Dendritic cell treated with granulocyte-macrophage colony-stimulating factor and Interleukin-4, amounts not matched to agents 40 ng/mL and 50 ng/mL, for 4 days (primary cell): ENCODE results near the gene DMRT2.

Source experiments
- H3K27ac Mint-ChIP-seq: one replicate; pipeline ENCODE4 v1.8.0; 2022; ENCODE audit warnings: mild to moderate bottlenecking, mixed read lengths
- H3K27me3 Mint-ChIP-seq: one replicate; pipeline ENCODE4 v1.8.0; 2022; ENCODE audit warnings: mild to moderate bottlenecking, mixed read lengths
- H3K36me3 Mint-ChIP-seq: one replicate; pipeline ENCODE4 v1.8.0; 2022; ENCODE audit warnings: low read depth, mixed read lengths
- H3K4me1 Mint-ChIP-seq: one replicate; pipeline ENCODE4 v1.8.0; 2022; ENCODE audit warnings: low read depth, mixed read lengths
- H3K4me3 Mint-ChIP-seq: one replicate; pipeline ENCODE4 v1.8.0; 2022; ENCODE audit warnings: mild to moderate bottlenecking, moderate library complexity, mixed read lengths
- H3K9me3 Mint-ChIP-seq: one replicate; pipeline ENCODE4 v1.8.0; 2022; ENCODE audit warnings: mixed read lengths
- intact Hi-C: fragments of 100-400 bp; cut with micrococcal nuclease; formaldehyde crosslinking; loops from one replicate; pipeline ENCODE4 v1.15.0; 2022

DMRT2 gene

GRCh38 chr9:1028501-1029190, 21.5 kb upstream of the DMRT2 start:
- Mint-ChIP-seq H3K27ac (no peak overlapping the region), H3K4me3 (no peak overlapping the region), H3K4me1 (no peaks in the 10 kb centered on the region), H3K9me3 (no peaks in the 10 kb centered on the region), H3K36me3 (no peaks in the 10 kb centered on the region), H3K27me3 (peaks cover 45% of the 10 kb centered on the region)
- intact Hi-C loops, result no loop called here

GRCh38 chr9:1031951-1032601, 18.1 kb upstream of the DMRT2 start:
- Mint-ChIP-seq H3K27ac (no peak overlapping the region), H3K36me3 (no peaks in the 10 kb centered on the region), H3K27me3 (peaks cover 38% of the 10 kb centered on the region), H3K4me3 (no peak overlapping the region), H3K4me1 (no peaks in the 10 kb centered on the region), H3K9me3 (no peaks in the 10 kb centered on the region)
- intact Hi-C loops, result no loop called here

GRCh38 chr9:1034271-1034670, 15.9 kb upstream of the DMRT2 start:
- no peaks in the 10 kb centered on the region for H3K9me3 Mint-ChIP-seq
- H3K36me3 Mint-ChIP-seq, result no peaks in the 10 kb centered on the region
- intact Hi-C loops, result no loop called here
- H3K4me1 Mint-ChIP-seq, result no peaks in the 10 kb centered on the region
- peaks cover 39% of the 10 kb centered on the region for H3K27me3 Mint-ChIP-seq
- no peak overlapping the region for H3K27ac Mint-ChIP-seq
- no peak overlapping the region for H3K4me3 Mint-ChIP-seq

DNA sequence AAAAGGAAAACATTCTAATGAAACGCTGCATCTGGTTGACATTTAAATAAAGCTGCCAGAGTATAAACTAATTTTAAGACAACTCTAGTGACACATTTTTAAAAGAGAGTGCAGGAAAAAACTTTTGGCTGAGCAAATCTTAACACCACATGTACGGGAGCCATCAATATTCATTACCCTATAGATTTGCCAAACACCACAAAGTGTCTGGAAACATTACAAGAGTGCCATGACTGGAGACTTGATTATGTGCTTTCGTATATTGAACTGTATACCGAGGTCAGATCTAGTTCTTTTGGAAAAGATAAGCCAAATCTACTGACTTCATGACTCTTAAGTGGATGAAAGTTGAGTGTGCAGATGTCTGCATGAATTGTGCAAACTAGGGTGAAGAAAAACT, 10.6 kb upstream of the DMRT2 start:
- no peak overlapping the region for H3K27ac Mint-ChIP-seq
- intact Hi-C loops, result no loop called here
- H3K9me3 Mint-ChIP-seq, result no peaks in the 10 kb centered on the region
- H3K4me3 Mint-ChIP-seq, result no peak overlapping the region
- no peaks in the 10 kb centered on the region for H3K36me3 Mint-ChIP-seq
- H3K4me1 Mint-ChIP-seq, result peaks cover 10% of the 10 kb centered on the region
- H3K27me3 Mint-ChIP-seq, result peaks cover 74% of the 10 kb centered on the region

DNA sequence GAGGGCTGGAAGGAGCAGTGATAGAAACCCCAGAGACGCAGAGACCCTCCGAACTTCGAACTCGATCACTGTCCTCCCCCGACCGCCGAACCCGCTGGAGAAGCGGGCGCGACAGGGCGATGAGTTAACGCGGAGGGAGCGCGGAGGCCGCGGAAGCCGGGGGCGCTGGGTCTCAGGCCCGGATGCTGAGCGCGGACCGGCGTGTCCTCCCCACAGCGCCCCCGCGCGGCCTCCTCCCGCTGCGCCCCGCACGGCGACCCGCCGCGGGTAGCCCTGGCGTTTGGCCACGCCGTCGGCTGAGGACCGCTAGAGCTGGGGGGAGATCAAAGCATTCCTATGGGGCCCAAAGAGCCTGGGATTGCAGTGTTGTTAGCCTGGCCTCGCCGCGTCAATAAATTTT, 7.7 kb upstream of the DMRT2 start:
- intact Hi-C loops, result no loop called here
- peaks cover 33% of the 10 kb centered on the region for H3K4me1 Mint-ChIP-seq
- H3K36me3 Mint-ChIP-seq, result no peaks in the 10 kb centered on the region
- no peaks in the 10 kb centered on the region for H3K9me3 Mint-ChIP-seq
- peak overlapping the region; percentile 32 for H3K4me3 Mint-ChIP-seq
- no peak overlapping the region for H3K27ac Mint-ChIP-seq
- H3K27me3 Mint-ChIP-seq, result peaks cover 89% of the 10 kb centered on the region

GRCh38 chr9:1044643-1045042, 5.5 kb upstream of the DMRT2 start:
- H3K4me1 Mint-ChIP-seq, result peaks cover 50% of the 10 kb centered on the region
- intact Hi-C loops, result loop anchor here (5.0 kb wide), 1 partner anchor 72 kb away; no protein-coding TSS in a partner anchor
- no peak overlapping the region for H3K4me3 Mint-ChIP-seq
- no peaks in the 10 kb centered on the region for H3K9me3 Mint-ChIP-seq
- no peaks in the 10 kb centered on the region for H3K36me3 Mint-ChIP-seq
- peaks cover 96% of the 10 kb centered on the region for H3K27me3 Mint-ChIP-seq
- H3K27ac Mint-ChIP-seq, result no peak overlapping the region

DNA sequence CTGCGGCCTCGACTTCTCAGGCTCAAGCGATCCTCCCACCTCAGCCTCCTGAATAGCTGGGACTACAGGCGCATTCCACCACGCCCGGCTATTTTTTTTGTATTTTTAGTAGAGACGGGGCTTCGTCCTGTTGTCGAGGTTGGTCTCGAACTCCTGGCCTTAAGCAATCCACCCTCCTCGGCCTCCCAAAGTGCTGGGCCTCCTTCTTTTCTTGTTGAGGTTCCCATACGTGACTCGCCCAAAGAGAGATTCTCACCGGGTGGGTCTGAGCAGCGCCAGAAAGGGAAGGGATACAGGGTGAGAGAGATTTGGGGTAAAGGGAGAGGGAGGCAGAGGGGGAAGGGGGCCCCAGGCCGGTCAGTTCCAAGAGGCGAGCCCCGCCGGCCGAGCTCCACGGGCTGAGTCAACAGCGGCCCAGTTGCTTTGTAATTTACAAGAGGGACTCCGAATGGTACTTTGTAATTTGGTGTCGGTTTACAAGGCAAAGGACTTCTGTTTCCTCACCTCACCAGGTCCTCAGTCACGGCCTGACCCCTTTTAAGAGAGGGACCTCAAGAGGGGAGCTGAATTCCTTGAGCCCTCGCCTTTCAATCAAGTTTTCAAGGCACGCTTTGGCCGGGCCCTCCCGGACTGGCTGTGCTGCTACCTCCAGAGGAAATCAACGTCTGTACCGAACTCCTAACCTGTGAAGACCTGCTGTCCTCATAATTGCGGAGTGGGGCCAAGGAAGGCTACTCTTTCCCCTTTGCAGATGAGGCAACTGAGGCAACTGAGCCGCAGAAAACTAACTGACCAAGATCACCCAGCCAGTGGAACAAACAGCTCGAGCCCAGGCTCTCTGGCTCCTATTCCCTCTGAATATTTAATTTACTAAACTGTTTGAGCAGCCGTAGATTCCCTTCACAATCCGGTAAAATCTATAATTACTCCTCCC, 3.3 kb upstream of the DMRT2 start:
- Mint-ChIP-seq H3K4me3 (peak overlapping the region; percentile 84), H3K4me1 (peaks cover 67% of the 10 kb centered on the region), H3K27me3 (peaks cover 97% of the 10 kb centered on the region), H3K9me3 (no peaks in the 10 kb centered on the region), H3K36me3 (no peaks in the 10 kb centered on the region), H3K27ac (no peak overlapping the region)
- intact Hi-C loops, result loop anchor here (5.0 kb wide), 1 partner anchor 75 kb away; no protein-coding TSS in a partner anchor

DNA sequence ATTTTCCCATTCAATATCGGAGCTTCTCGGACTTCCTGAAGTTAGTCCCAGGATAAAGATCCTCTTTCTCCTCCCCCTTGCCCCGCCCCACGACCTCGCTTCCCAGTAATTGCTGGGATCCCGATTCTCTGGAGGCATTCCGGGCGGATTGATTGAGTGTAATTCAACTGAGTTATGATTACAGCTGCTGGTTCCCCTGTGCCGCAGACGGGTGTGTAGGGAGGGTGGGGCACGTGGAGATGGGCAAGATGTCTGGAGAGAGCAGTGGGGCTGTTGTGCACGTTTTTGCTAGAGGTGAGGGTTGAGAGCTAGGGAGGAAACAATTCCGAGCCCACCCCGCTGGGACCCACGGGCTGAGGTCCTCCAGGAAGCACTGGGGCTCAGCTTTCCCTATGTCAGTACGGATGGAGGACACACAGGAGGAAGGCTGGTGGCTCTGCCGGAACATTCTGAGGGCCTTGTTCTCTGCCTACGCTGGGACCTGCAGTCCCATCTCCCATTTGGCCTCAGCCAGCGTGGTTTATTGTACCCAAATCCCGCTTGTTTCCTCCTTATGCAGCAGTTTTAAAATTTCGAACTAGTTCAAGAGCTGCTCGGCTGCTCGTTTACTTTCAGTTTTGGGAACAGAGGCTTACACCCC, 2.4 kb upstream of the DMRT2 start:
- peak overlapping the region; percentile 84 for H3K4me3 Mint-ChIP-seq
- intact Hi-C loops, result loop anchor here (5.0 kb wide), 1 partner anchor 75 kb away; no protein-coding TSS in a partner anchor

DNA sequence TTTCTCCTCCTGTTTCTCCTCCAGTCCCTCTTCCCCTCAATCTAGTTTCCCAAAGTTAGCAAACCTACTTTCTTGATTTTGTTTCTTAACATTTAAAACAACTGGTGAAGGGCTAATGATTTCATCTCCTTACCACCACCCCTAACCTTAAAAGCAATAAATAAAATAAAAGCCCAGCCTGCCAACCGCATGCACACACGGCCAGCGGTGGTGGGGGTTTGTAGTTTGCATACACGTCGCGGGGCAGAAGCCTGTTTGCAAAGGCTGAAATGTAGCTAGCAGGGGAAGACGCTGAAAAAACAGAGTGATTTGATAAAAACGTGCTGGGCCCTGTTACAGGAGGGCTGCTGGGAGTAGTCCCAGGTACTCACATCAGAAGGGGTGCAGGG, 1.9 kb upstream of the DMRT2 start:
- Mint-ChIP-seq H3K4me1 (peaks cover 59% of the 10 kb centered on the region), H3K27ac (no peak overlapping the region), H3K27me3 (peaks cover 98% of the 10 kb centered on the region), H3K4me3 (peak overlapping the region; percentile 84), H3K36me3 (no peaks in the 10 kb centered on the region), H3K9me3 (no peaks in the 10 kb centered on the region)
- intact Hi-C loops, result loop anchor here (5.0 kb wide), 1 partner anchor 76 kb away; no protein-coding TSS in a partner anchor

More for the DNA sequence above, 2.4 kb upstream of the DMRT2 start:
- H3K27ac Mint-ChIP-seq, result no peak overlapping the region
- peaks cover 97% of the 10 kb centered on the region for H3K27me3 Mint-ChIP-seq
- peaks cover 62% of the 10 kb centered on the region for H3K4me1 Mint-ChIP-seq
- H3K36me3 Mint-ChIP-seq, result no peaks in the 10 kb centered on the region
- H3K9me3 Mint-ChIP-seq, result no peaks in the 10 kb centered on the region

GRCh38 chr9:1048811-1049210, 1.3 kb upstream of the DMRT2 start:
- Mint-ChIP-seq H3K27ac (no peak overlapping the region), H3K4me3 (peak overlapping the region; percentile 13), H3K9me3 (no peaks in the 10 kb centered on the region), H3K4me1 (peaks cover 59% of the 10 kb centered on the region), H3K27me3 (peaks cover 98% of the 10 kb centered on the region), H3K36me3 (no peaks in the 10 kb centered on the region)
- intact Hi-C loops, result loop anchor here (5.0 kb wide), 1 partner anchor 77 kb away; no protein-coding TSS in a partner anchor

DNA sequence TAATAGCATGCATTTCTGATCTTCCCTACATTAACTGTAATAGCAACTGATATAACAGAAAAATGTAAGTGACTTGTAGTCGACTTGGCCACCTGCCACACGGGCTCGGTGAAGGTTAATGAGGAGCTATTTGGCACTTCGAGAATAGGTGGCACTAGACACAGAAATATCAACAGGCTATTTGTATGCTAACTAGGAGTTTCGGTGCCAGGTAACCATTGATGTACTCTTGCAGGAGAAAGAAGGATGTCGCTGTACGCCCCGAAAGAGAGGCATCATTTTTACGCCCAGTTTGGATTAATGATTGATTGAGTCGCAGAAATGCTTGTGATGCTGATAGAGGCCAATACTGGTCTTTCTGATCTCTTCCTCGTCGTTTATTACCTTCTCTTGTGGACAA, 516 bp upstream of the DMRT2 start:
- H3K4me1 Mint-ChIP-seq, result peaks cover 57% of the 10 kb centered on the region

GRCh38 chr9:1051210-1051583, 1.0 kb downstream of the DMRT2 start:
- Mint-ChIP-seq H3K9me3 (no peaks in the 10 kb centered on the region), H3K4me1 (peaks cover 45% of the 10 kb centered on the region)

More for the DNA sequence above, 516 bp upstream of the DMRT2 start:
- H3K4me3 Mint-ChIP-seq, result no peak overlapping the region
- intact Hi-C loops, result loop anchor here (5.0 kb wide), 1 partner anchor 77 kb away; no protein-coding TSS in a partner anchor
- no peaks in the 10 kb centered on the region for H3K9me3 Mint-ChIP-seq
- H3K27ac Mint-ChIP-seq, result no peak overlapping the region
- no peaks in the 10 kb centered on the region for H3K36me3 Mint-ChIP-seq
- peaks cover 96% of the 10 kb centered on the region for H3K27me3 Mint-ChIP-seq

DNA sequence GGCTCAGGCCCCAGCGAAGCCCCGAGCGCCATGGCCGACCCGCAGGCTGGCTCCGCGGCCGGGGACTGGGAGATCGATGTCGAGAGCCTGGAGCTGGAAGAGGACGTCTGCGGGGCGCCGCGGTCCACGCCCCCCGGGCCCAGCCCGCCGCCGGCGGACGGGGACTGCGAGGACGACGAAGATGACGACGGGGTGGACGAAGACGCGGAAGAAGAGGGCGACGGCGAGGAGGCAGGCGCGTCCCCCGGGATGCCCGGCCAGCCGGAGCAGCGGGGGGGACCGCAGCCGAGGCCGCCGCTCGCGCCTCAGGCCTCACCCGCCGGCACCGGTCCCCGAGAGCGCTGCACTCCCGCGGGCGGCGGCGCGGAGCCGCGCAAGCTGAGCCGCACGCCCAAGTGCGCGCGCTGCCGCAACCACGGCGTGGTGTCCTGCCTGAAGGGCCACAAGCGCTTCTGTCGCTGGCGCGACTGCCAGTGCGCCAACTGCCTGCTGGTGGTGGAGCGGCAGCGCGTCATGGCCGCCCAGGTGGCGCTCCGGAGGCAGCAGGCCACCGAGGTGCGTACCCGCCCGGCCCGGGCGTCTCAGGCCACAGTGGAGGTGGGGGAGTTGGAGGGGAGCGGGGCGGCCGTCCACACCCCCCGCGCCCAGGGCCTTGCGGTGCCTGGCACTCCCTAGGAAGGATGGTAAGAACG, 1.6 kb downstream of the DMRT2 start:
- Mint-ChIP-seq H3K9me3 (no peaks in the 10 kb centered on the region), H3K4me3 (peak overlapping the region; percentile 32), H3K4me1 (peaks cover 42% of the 10 kb centered on the region)

More at GRCh38 chr9:1051210-1051583, 1.0 kb downstream of the DMRT2 start:
- intact Hi-C loops, result no loop called here
- H3K27me3 Mint-ChIP-seq, result peaks cover 93% of the 10 kb centered on the region
- H3K27ac Mint-ChIP-seq, result no peak overlapping the region
- H3K36me3 Mint-ChIP-seq, result no peaks in the 10 kb centered on the region
- H3K4me3 Mint-ChIP-seq, result peak overlapping the region; percentile 32

More for the DNA sequence above, 1.6 kb downstream of the DMRT2 start:
- intact Hi-C loops, result no loop called here
- no peak overlapping the region for H3K27ac Mint-ChIP-seq
- H3K27me3 Mint-ChIP-seq, result peaks cover 93% of the 10 kb centered on the region
- no peaks in the 10 kb centered on the region for H3K36me3 Mint-ChIP-seq
